GM19463 (cell line): ENCODE data around the gene RAB6B.

Experiments used
- ATAC-seq: cut with Tn5 transposase; IDR thresholded peaks from one replicate; pipeline ENCODE4 v1.9.1; 2021; ENCODE audit warnings: mild to moderate bottlenecking, moderate library complexity; ENCODE audit not compliant: unreplicated experiment

RAB6B gene

GRCh38 chr3:133860519-133860918 lies 35.2 kb downstream of the RAB6B start:
- no peak for ATAC-seq

GRCh38 chr3:133859381-133860234 lies 36.1 kb downstream of the RAB6B start:
- no peak for ATAC-seq

GRCh38 chr3:133857767-133858166 lies 37.9 kb downstream of the RAB6B start:
- ATAC-seq = no peak

- ATAC-seq = no peak
Measured at GRCh38 chr3:133856316-133856715, 39.4 kb downstream of the RAB6B start.

GRCh38 chr3:133855772-133856171 lies 39.9 kb downstream of the RAB6B start:
- ATAC-seq = no peak

GRCh38 chr3:133855002-133855370 lies 40.7 kb downstream of the RAB6B start:
- ATAC-seq = no peak

- ATAC-seq = no peak
Measured at GRCh38 chr3:133854264-133855001, 41.2 kb downstream of the RAB6B start.

GRCh38 chr3:133853925-133854227 lies 41.8 kb downstream of the RAB6B start:
- no peak for ATAC-seq

- ATAC-seq = no peak
Measured at GRCh38 chr3:133853063-133853924, 42.4 kb downstream of the RAB6B start.

- no peak for ATAC-seq
Measured at GRCh38 chr3:133851931-133852330, 43.8 kb downstream of the RAB6B start.

GRCh38 chr3:133851266-133851906 lies 44.3 kb downstream of the RAB6B start:
- peak; percentile 46 for ATAC-seq

- ATAC-seq = no peak
Measured at GRCh38 chr3:133850034-133850433, 45.6 kb downstream of the RAB6B start.

GRCh38 chr3:133849346-133849745 lies 46.3 kb downstream of the RAB6B start:
- ATAC-seq = no peak

GRCh38 chr3:133845127-133845526 lies 50.6 kb downstream of the RAB6B start:
- no peak for ATAC-seq

GRCh38 chr3:133843634-133844033 lies 52.0 kb downstream of the RAB6B start:
- ATAC-seq = no peak

- no peak for ATAC-seq
Measured at GRCh38 chr3:133842158-133842557, 53.5 kb downstream of the RAB6B start.

- ATAC-seq = no peak
Measured at GRCh38 chr3:133841196-133841595, 54.5 kb downstream of the RAB6B start.

- ATAC-seq = no peak
Measured at GRCh38 chr3:133840767-133841166, 54.9 kb downstream of the RAB6B start.

GRCh38 chr3:133840055-133840737 lies 55.5 kb downstream of the RAB6B start:
- no peak for ATAC-seq
